GM21390 (cell line): ENCODE results near the gene PAPOLG.

Experiments
- ATAC-seq: cut with Tn5 transposase; IDR thresholded peaks from one replicate; pipeline ENCODE4 v1.9.1; 2021; ENCODE audit not compliant: unreplicated experiment

PAPOLG gene

DNA sequence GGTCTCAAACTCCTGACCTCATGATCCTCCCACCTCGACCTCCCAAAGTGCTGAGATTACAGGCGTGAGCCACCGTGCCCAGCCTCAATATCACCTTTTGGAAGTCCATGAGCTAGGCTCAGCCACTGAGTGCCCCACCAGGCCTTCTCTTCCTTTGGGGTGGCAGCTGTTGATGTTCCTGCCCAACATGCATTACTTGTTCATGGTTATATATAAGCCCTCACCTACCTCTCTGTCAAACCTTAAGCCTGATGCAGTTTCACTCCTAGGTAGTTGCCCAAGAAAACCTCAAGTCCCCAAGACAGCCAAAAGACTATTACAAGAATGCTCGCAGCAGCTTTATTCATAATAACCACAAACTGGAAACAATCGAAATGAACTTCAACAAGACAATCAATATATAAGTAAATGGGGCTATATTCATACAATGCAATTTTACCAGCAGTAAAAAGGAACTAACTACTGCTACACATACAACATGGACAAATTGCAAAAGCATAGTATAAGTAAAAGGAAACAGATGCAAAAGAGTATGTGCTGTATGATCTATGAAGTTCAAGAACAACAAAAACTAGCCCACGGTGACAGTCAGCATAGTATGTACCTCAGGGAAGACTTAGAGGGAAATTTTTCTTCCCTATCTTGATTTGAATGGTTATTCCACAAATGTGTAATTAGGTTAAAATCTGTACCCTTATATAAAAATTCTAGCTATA lies 65.7 kb downstream of the PAPOLG start:
- ATAC-seq, result no peak

DNA sequence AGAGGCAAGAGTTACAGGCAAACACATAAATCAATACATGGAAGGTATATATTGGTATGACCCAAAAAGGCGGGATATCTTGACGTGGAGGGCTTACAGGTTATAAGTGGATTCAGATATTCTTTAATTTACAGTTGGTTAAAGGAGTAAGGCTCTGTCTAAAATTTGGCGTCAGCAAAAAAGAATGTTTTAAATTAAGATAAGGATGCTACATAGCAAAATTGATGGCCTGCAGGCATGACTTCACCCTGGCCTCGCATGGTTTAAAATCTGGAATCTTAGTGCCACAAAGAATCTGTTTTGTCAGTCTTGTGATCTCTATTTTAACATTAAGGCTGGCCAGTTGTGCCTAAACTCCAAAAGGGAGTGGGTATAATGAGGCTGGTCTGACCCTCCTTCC lies 66.9 kb downstream of the PAPOLG start:
- no peak for ATAC-seq

DNA sequence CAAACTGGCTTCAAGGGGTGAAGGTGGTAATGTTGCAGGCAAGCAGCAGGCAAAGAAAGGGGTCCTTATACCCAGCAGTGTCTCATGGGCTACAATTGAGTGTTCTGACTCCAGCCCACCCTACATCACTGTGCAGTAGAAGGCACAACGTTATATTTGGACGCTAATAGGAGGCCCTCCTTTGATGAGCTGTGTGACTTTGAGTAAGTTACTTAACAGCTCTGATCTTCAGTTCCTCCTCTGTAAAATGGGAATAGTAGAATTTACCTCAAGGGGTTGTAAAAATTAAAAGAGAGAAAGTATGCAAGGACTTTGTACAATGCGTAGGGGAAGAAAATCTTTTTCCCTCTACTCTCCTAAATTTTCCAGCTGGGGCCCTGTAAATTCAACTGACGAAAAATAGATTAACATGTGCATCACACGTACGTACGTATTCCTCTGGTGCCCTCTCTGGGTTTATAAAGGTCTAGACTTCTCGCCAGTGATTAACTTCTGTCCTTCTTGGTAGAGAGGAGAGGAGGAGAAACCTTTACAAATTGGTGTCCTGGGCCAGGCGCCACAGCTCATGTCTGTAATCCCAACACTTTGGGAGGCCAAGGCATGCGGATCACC lies 67.7 kb downstream of the PAPOLG start:
- no peak for ATAC-seq

DNA sequence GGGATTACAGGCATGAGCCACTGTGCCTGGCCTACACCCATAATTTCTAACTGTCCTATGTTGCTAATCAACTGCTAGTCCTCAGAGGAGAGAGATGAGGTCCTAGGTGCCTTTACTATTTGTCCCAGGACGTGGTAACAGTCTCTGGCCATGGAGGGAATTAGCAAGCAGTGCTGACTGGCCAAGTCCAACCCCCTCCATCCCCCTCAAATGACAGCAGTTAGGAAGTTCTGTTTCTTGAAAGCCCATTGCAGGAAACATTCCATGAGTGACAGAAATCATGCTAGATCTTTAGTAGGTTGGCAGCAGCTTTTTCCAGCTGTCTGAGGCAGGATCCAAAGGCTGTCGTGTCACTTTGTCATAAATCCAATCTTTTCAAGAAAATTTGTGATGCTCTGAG lies 69.6 kb downstream of the PAPOLG start:
- ATAC-seq, result no peak

DNA sequence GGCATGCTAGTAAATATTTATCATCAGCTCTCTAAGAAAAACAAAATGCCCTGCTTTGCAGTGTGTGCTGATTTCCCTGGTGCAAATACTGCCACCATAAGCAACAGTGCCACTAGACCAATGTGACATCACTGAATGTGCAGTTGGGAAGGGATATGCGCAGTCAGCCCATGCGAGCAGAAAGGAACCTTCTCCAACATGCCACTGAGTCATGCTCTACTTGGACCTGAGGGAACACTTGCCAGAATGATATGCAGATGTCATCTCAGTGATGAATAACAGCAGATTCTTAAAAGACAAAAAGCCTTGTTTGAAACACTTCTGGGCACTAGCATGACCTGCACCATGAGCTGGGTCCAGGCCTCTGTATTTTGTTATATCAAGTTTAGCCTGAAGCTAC lies 70.0 kb downstream of the PAPOLG start:
- no peak for ATAC-seq

DNA sequence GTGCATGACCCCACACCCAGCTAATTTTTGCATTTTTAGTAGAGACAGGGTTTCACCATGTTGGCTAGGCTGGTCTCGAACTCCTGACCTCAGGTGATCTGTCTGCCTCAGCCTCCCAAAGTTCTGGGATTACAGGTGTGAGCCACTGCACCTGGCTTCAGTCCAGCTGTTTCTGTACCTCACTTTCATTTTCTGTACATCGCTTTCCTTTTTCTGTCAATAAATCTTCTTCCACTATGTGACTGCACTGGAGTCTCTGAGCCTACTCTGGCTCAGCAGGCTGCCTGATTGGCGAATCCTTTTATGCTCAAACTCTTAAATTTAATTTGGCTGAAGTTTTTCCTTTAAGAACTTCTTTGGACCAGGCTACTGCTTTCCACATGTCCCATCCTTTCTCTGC lies 70.8 kb downstream of the PAPOLG start:
- ATAC-seq, result peak; percentile 51

DNA sequence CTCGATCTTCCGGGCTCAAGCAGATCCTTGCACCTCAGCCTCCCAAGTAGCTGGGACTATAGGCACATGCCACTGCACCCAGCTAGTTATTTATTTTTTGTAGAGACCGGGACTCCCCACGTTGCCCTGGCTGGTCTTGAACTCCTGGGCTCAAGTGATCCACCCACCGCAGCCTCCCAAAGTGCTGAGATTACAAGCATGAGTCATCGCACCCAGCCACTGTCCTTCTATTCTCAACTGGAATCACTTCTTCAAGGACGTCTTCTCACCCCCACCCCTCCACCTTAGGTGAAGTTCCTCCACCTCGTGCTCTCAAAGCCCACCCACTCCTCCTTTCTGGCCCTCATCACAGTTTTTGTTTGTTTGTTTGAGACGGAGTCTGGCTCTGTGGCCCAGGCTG lies 71.3 kb downstream of the PAPOLG start:
- ATAC-seq, result no peak

DNA sequence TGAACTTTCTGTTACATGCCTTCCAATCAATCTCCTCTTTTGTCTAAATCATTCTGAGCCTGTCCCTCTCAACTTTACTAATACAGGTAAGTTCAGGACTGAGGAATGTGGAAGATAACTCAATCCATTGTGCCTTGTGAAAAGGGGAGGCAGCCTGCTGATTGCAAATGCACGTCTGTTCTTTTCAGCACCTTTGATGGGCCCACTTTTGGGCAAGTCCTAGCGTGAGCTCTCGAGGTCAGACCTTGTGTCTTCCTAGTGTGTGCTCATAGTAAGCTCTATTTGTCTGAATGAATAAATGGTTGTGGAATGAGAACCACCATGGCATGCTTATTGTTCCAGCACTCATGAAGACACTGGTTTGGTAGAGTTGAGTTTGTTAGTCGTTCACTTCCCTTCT lies 74.9 kb downstream of the PAPOLG start:
- ATAC-seq, result no peak

DNA sequence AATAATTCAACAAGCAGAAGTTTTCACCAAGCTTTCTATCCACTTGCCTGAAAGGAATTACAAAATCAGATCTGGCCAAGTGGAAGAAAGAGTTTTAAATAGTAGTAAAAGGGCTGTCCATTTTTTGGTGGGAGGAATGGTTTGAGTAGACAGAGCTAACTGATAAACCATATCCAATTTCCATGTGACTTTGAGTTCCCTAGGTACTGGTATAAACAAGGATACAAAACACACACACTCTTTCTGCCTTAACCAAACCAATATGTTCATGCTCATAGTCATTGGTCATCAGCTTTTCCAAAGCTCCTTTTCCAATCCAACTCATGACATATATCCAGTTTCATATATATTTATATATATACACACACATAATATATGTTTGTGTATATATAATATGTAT lies 75.9 kb downstream of the PAPOLG start:
- no peak for ATAC-seq

DNA sequence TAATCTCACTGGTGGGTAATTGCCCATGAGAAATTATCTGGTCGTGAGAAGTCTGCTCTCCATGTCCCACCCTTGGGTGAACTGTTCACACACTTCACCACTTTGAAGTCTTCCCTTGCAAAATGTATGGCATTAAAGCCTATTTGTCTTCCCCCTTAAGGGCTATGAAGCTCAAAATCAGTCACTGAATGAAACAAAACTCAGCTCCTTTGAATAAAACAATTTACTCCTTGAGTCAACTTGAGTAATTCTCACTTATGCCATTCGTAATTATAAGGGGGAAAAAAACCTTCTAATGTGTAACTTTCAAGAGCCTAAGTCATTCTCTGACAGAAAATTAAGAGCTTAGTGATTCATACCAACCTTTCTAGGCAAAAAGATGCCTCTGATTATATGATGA lies 76.6 kb downstream of the PAPOLG start:
- no peak for ATAC-seq

DNA sequence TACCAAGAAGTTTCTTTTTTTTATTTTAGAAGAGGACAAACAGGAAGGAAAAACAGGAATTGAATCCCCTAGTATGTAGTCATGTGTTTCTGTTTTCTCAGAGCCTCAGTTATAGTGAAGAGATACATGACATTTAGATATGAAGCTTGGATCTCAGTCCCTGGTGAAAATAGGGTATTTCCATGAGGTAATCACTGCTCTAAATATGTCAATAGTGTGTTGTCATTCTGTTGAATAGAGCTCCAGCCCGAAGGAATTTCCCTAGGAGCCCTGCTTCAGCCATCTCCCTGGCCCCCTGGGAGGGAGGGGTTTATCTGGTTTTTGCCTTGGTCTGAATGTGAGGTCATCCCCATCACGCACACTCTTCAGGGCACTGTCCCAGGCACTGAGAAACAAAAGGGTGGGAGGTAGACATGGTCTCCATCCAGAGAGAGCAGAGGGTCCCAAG lies 78.2 kb downstream of the PAPOLG start:
- ATAC-seq, result peak; percentile 31

DNA sequence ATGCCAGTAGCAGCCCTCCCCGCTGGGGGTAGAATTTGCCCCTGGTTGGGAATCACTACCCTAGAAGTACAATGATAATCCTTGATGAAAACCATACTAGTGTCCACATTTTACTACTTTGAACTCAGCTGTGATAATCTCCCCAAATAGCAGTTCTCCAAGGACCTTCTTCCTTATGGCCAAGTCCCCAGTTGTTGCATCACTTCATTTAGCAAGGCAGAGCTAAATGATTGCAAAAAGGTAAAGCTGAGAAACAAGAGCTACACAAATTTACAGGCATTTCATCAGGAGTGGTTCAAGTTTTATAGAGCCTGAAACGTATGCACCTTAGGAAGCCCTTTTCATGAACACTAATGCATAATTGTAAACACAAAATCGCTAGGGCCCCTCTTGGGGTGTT lies 80.4 kb downstream of the PAPOLG start:
- no peak for ATAC-seq

DNA sequence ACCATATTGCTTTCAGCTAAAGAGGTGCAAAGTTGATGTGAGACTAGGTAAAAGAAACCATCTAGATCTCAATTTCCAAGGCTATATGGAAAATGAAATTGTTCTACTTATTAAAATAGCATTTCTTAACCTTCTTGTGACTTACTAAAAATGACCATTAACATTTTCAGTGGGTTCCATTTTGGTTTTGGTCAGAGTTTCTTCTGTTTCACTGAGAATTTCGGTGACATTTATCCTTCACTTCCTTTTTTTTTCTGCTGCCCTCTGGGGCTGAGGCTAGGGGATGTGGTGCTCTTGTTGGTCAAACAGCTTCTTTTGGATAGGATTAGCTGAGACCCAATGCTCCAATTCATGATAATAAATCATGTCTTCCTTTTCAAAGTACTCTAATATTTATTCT lies 81.1 kb downstream of the PAPOLG start:
- ATAC-seq, result peak; percentile 23

DNA sequence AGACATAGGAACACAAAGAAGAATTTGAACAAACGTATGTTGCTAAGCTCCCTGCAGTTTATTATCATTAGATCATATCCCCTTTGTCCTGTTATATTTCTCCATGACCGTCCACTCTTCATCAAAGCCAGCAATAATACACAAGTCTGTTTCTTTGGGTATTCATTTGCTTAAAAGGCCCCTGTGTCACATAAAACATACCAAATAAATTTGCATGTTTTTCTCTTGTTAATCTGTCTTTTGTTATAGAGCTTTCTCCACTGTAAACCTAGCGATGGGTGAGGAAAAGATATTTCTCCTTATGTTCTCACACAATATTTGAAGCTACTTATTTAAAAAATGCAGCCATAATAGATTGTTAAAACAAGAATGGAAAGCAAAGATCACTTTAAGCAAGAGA lies 82.4 kb downstream of the PAPOLG start:
- ATAC-seq, result no peak

DNA sequence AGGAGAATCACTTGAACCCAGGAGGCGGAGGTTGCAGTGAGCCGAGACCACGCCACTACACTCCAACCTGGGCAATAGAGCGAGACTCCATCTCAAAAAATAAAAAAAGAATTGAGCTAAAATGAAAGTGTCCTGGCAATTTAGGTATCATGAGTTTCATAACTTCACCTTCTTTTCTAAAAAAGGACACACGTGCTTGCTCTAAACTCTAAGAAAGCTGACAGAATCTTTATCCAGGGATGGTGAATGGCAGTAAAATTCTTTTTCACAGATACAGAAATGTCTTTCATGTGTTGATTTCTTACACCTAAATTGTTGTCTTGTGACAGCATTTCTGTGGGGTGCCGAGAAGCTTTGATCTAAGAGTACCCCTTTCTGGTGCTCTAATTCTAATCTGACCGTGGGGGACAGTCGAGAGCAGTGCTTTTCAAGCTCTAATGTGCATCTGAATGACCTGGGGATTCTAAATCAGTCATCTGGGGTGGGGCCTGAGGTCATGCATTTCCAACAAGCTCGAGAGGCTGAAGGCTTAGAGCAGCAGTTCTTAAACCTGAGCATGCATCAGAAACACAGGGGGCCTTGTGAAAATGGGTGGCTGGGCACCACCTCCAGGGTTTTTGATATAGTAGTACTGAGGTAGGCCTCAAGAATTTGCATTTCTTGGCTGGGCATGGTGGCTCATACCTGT lies 83.2 kb downstream of the PAPOLG start:
- ATAC-seq, result peak; percentile 44

DNA sequence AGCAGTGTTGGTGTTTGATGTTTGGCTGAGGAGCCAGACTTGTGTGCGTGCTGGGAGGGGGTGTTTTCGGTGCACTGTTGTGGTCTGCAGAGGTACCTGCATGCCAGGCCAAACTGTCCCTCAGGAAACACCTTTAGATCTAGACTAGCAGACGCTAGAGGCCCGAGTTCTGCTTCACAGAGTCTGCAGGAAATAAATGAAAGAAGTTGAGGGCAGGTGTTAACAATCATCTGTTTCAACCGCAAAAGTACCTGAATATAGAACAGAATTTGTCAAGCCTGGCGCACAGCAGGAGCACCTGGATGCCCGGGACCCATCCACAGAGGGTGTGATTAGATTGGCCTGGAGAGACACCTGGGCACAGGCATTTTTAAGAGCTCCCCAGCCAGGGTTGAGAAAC lies 84.8 kb downstream of the PAPOLG start:
- ATAC-seq, result peak; percentile 48

DNA sequence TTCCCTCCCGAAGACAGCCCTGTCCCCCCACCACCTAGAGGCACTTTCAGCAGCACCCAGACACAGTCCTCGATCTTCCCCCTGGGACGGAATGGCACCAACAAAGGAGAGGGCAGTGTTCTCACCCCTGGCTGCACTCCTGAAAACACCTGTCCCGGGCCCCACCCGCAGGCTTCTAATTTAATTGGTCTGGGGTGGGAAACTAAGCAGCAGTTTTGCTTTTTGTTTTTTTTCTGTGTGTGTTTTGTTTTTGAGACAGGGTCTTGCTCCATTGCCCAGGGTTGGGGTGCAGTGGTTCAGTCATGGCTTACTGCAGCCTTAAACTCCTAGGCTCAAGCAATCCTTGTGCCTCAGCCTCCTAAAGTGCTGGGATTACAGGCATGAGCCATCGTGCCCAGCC lies 86.9 kb downstream of the PAPOLG start:
- ATAC-seq, result no peak

DNA sequence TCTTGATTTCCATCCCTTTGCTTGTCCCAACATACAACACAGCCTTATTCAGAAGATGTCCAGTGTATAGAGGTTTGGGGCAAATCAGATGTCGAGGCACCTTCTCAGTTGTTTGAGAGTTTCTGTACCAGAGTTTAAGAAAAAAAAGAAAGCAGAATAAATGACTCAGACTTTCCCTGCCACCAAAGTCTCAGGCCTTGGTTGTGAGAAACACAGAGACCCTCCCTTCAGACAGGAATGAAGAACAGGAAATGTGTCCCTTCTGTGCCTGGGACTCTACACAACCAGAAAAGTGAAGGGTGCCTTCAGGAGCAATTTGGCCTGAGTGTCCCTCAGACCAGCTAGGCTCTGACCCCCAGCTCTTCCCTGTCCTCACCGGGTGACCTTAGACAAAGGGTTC lies 88.0 kb downstream of the PAPOLG start:
- no peak for ATAC-seq

DNA sequence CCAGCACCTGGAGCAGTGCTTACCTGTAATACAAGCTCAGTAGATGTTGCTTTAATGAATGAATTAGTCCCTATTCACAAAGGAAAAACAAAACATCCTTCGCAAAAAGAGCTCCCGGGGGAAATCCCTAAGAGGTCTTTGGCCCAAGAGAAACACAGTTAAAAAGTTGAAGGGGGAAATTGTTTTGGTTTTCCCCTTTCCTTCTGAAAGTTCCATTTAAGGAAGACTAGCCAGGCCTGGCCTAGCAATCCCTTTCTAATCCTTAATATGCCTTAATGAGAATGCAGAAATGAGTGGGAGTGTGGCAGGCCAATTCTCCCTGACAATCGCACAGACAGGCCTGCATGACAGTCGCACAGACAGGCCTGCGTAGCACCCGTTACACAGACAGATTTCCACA lies 91.8 kb downstream of the PAPOLG start:
- ATAC-seq, result no peak
